Neuronal stem cell (in vitro differentiated cells): Measurements from ENCODE around the gene MAMLD1.

Experiments
- DNase-seq: peaks from one replicate; pipeline ENCODE4 v3.0.0-alpha.2; 2013; ENCODE audit warnings: low spot score
- H2AFZ ChIP-seq: one replicate; pipeline ENCODE4 v1.6.1; 2013; ENCODE audit warnings: mild to moderate bottlenecking, low read length, inconsistent platforms
- H2AK5ac ChIP-seq: 2 replicates; pipeline ENCODE4 v1.6.1; 2013; ENCODE audit warnings: low read depth, mild to moderate bottlenecking, inconsistent platforms, low read length, moderate library complexity, mixed read lengths
- H2BK120ac ChIP-seq: 2 replicates; pipeline ENCODE4 v1.6.1; 2013; ENCODE audit warnings: low read depth, mild to moderate bottlenecking, inconsistent platforms, low read length, moderate library complexity, mixed read lengths
- H2BK12ac ChIP-seq: one replicate; pipeline ENCODE4 v1.6.1; 2013; ENCODE audit warnings: low read length, inconsistent platforms
- H2BK15ac ChIP-seq: 2 replicates; pipeline ENCODE4 v1.6.1; 2013; ENCODE audit warnings: mild to moderate bottlenecking, low read length, inconsistent platforms, mixed read lengths
- H2BK5ac ChIP-seq: one replicate; pipeline ENCODE4 v1.6.1; 2013; ENCODE audit warnings: inconsistent platforms, mild to moderate bottlenecking, low read length, moderate library complexity
- H3K14ac ChIP-seq: one replicate; pipeline ENCODE4 v1.6.1; 2013; ENCODE audit warnings: low read length, inconsistent platforms
- H3K18ac ChIP-seq: 2 replicates; pipeline ENCODE4 v1.6.1; 2013; ENCODE audit warnings: low read length, inconsistent platforms
- H3K23ac ChIP-seq: 2 replicates; pipeline ENCODE4 v1.6.1; 2013; ENCODE audit warnings: low read depth, mild to moderate bottlenecking, mixed read lengths, low read length, inconsistent platforms; ENCODE audit not compliant: poor library complexity
- H3K27ac ChIP-seq: replicated peaks from 3 replicates; pipeline ENCODE4 v1.5.1; 2013; ENCODE audit warnings: low read length, inconsistent platforms
- H3K27me3 ChIP-seq, 3 experiments: 2 replicates each; pipeline ENCODE4 v1.6.1; 2013; ENCODE audit warnings: low read length in 3 of 3, mild to moderate bottlenecking in 2 of 3, inconsistent platforms in 1 of 3, low read depth in 1 of 3, mixed read lengths in 1 of 3, moderate library complexity in 1 of 3; ENCODE audit not compliant: control insufficient read depth in 3 of 3, insufficient read depth in 3 of 3
- H3K36me3 ChIP-seq, 2 donors: replicated peaks in 1 of 2; 2 replicates each; pipeline ENCODE4 v1.6.1; 2013; ENCODE audit warnings: low read length in 2 of 2; ENCODE audit not compliant: control insufficient read depth in 2 of 2, insufficient read depth in 2 of 2
- H3K4ac ChIP-seq: 2 replicates; pipeline ENCODE4 v1.6.1; 2013; ENCODE audit warnings: inconsistent platforms, mild to moderate bottlenecking, low read length, moderate library complexity
- H3K4me1 ChIP-seq, 2 donors: 1 replicate in 1 of 2; 2 replicates in 1 of 2; pipeline ENCODE4 v1.6.1; 2013; ENCODE audit warnings: low read length in 2 of 2, low read depth in 1 of 2; ENCODE audit not compliant: control insufficient read depth in 2 of 2, insufficient read depth in 1 of 2
- H3K4me2 ChIP-seq: one replicate; pipeline ENCODE4 v1.6.1; 2013; ENCODE audit warnings: mild to moderate bottlenecking, low read length, inconsistent platforms; ENCODE audit not compliant: insufficient read depth, poor library complexity, severe bottlenecking
- H3K4me3 ChIP-seq, 2 donors: 2 replicates each; pipeline ENCODE4 v1.5.1; 2013; ENCODE audit warnings: low read length in 2 of 2, mild to moderate bottlenecking in 2 of 2, inconsistent platforms in 1 of 2, moderate library complexity in 1 of 2
- H3K79me1 ChIP-seq: one replicate; pipeline ENCODE4 v1.6.1; 2013; ENCODE audit warnings: low read depth, mild to moderate bottlenecking, inconsistent platforms, low read length, moderate library complexity
- H3K9ac ChIP-seq: one replicate; pipeline ENCODE4 v1.6.1; 2013; ENCODE audit warnings: mild to moderate bottlenecking, low read depth, low read length, inconsistent platforms; ENCODE audit not compliant: poor library complexity
- H3K9me3 ChIP-seq, 2 donors: replicated peaks in 1 of 2; 2 replicates each; pipeline versions ENCODE3 to v1.6.1; 2013; ENCODE audit warnings: low read length in 2 of 2, mild to moderate bottlenecking in 2 of 2, inconsistent platforms in 1 of 2, low read depth in 1 of 2, mixed read lengths in 1 of 2, moderate library complexity in 1 of 2; ENCODE audit not compliant: control insufficient read depth in 2 of 2, insufficient read depth in 1 of 2
- H4K8ac ChIP-seq: one replicate; pipeline ENCODE4 v1.6.1; 2013; ENCODE audit warnings: low read depth, mild to moderate bottlenecking, inconsistent platforms, low read length, moderate library complexity
- H4K91ac ChIP-seq: one replicate; pipeline ENCODE4 v1.6.1; 2013; ENCODE audit warnings: low read length, low read depth, mild to moderate bottlenecking, inconsistent platforms; ENCODE audit not compliant: poor library complexity
- WGBS, 2 donors: extraction: QIAGEN DNeasy Blood & Tissue Kit; methylation state at CpG; one replicate each; pipeline ENCODE4 v1.1.7; 2013; ENCODE audit warnings: missing lambda C conversion rate in 2 of 2, mixed read lengths in 1 of 2; ENCODE audit not compliant: insufficient read length in 2 of 2, insufficient replicate concordance in 1 of 2; ENCODE audit errors: extremely low coverage in 2 of 2; 5-methylcytosine and 5-hydroxymethylcytosine counted together

Gene MAMLD1

GRCh38 chrX:150429594-150429993 is 66.5 kb downstream of the MAMLD1 start:
- H3K27ac ChIP-seq: no peak overlapping the region
- no peak overlapping the region for H3K4me2 ChIP-seq
- no peak overlapping the region for H3K9ac ChIP-seq
- H2AFZ ChIP-seq: no peak overlapping the region
- no peak overlapping the region for H3K23ac ChIP-seq
- H3K4ac ChIP-seq: no peak overlapping the region
- no peak overlapping the region for H2AK5ac ChIP-seq
- H2BK12ac ChIP-seq: no peak overlapping the region
- no peaks in the 10 kb centered on the region for H3K27me3 ChIP-seq
- no peak overlapping the region for H3K14ac ChIP-seq
- no peaks in the 10 kb centered on the region for H3K9me3 ChIP-seq
- no peak overlapping the region for H4K91ac ChIP-seq
- no peaks in the 10 kb centered on the region for H3K4me1 ChIP-seq
- DNase-seq: no peak
- no peak overlapping the region for H3K4me3 ChIP-seq
- H3K18ac ChIP-seq: no peak overlapping the region
- H3K79me1 ChIP-seq: no peaks in the 10 kb centered on the region
- no peak overlapping the region for H2BK120ac ChIP-seq
- no CpG with 5 or more reads among the region's 1 CpG for WGBS, 2 donors
- no peaks in the 10 kb centered on the region for H3K36me3 ChIP-seq
- H2BK15ac ChIP-seq: no peak overlapping the region
- no peak overlapping the region for H2BK5ac ChIP-seq
- no peak overlapping the region for H4K8ac ChIP-seq

DNA sequence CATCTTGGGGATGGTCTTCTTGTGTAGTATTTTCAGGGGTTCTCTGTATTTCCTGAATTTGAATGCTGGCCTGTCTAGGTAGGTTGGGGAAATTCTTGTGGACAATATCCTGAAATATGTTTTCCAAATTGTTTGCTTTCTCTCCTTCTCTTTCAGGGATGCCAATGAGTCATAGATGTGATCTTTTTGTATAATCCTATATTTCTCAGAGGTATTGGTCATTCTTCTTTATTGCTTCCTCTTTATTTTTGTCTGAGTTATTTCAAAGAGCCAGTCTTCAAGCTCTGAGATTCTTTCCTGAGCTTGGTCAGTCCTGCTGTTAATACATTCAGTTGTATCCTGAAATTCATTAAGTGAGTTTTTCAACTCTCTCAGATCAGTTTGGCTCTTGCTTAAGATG is 73.1 kb downstream of the MAMLD1 start:
- Histone ChIP-seq H2AFZ (no peak overlapping the region), H3K4ac (no peak overlapping the region), H3K9me3 (no peaks in the 10 kb centered on the region), H4K8ac (no peak overlapping the region), H3K14ac (no peak overlapping the region), H3K9ac (no peak overlapping the region), H3K27ac (no peak overlapping the region), H2BK15ac (no peak overlapping the region), H4K91ac (no peak overlapping the region), H3K79me1 (no peaks in the 10 kb centered on the region), H3K36me3 (no peaks in the 10 kb centered on the region), H3K4me3 (no peak overlapping the region), H2BK12ac (no peak overlapping the region), H3K4me1 (no peaks in the 10 kb centered on the region), H2AK5ac (no peak overlapping the region), H3K4me2 (no peak overlapping the region), H3K27me3 (no peaks in the 10 kb centered on the region), H3K18ac (no peak overlapping the region), H2BK120ac (no peak overlapping the region), H3K23ac (no peak overlapping the region), H2BK5ac (no peak overlapping the region)
- DNase-seq: no peak

DNA sequence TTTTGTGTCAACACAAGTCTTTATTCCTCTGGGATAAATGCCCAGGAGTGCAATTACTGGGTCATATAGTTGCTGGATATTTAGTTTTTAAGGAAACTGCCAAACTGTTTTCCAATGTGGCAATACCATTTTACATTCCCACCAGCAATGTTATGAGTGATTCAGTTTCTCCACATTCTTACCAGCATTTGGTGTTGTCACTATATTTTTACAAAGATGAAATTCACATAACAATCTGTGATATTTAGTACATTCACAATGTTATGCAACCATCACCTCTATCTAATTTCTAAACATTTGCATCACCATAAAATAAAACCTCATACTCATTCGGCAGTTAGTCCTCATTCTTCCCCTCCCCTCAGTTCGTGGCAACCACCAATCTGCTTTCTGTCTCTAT is 75.0 kb downstream of the MAMLD1 start:
- Histone ChIP-seq H3K4me2 (no peak overlapping the region), H2AK5ac (no peak overlapping the region), H3K27ac (no peak overlapping the region), H2BK120ac (no peak overlapping the region), H3K4me3 (no peak overlapping the region), H3K36me3 (no peaks in the 10 kb centered on the region), H3K14ac (no peak overlapping the region), H3K18ac (no peak overlapping the region), H3K4me1 (no peaks in the 10 kb centered on the region), H4K8ac (no peak overlapping the region), H2BK5ac (no peak overlapping the region), H2BK15ac (no peak overlapping the region), H3K9ac (no peak overlapping the region), H2AFZ (no peak overlapping the region), H3K9me3 (no peaks in the 10 kb centered on the region), H3K27me3 (no peaks in the 10 kb centered on the region), H2BK12ac (no peak overlapping the region), H4K91ac (no peak overlapping the region), H3K23ac (no peak overlapping the region), H3K4ac (no peak overlapping the region), H3K79me1 (no peaks in the 10 kb centered on the region)
- no peak for DNase-seq
- WGBS, 2 donors: no CpG with 5 or more reads among the region's 2 CpGs

- H3K27me3 ChIP-seq: no peaks in the 10 kb centered on the region
- no peak for DNase-seq
- no CpG with 5 or more reads among the region's 2 CpGs for WGBS, 2 donors
Observed at GRCh38 chrX:150446151-150446550, 83.0 kb downstream of the MAMLD1 start.

More at GRCh38 chrX:150446151-150446550, 83.0 kb downstream of the MAMLD1 start:
- Histone ChIP-seq H2BK15ac (no peak overlapping the region), H3K79me1 (no peaks in the 10 kb centered on the region), H4K8ac (no peak overlapping the region), H3K4ac (no peak overlapping the region), H3K4me3 (no peak overlapping the region), H3K23ac (no peak overlapping the region), H2BK5ac (no peak overlapping the region), H3K9ac (no peak overlapping the region), H2AFZ (no peak overlapping the region), H3K4me2 (no peak overlapping the region), H3K18ac (no peak overlapping the region), H3K9me3 (no peaks in the 10 kb centered on the region), H3K14ac (no peak overlapping the region), H3K4me1 (no peaks in the 10 kb centered on the region), H2BK12ac (no peak overlapping the region), H4K91ac (no peak overlapping the region), H3K36me3 (no peaks in the 10 kb centered on the region), H2AK5ac (no peak overlapping the region), H2BK120ac (no peak overlapping the region), H3K27ac (no peak overlapping the region)
